GM19455 (cell line): ENCODE measurements around the gene TEX22.

Experiments used
- ATAC-seq: cut with Tn5 transposase; IDR thresholded peaks from one replicate; pipeline ENCODE4 v1.9.1; 2021; ENCODE audit not compliant: unreplicated experiment

TEX22 gene

GRCh38 chr14:105455086-105455640 is 56.8 kb downstream of the TEX22 start:
- ATAC-seq: no peak

GRCh38 chr14:105455766-105456660 is 57.7 kb downstream of the TEX22 start:
- no peak for ATAC-seq

- no peak for ATAC-seq
These were observed 58.6 kb downstream of the TEX22 start for GRCh38 chr14:105456736-105457617.

- no peak for ATAC-seq
These were observed 59.7 kb downstream of the TEX22 start for GRCh38 chr14:105458010-105458409.

DNA sequence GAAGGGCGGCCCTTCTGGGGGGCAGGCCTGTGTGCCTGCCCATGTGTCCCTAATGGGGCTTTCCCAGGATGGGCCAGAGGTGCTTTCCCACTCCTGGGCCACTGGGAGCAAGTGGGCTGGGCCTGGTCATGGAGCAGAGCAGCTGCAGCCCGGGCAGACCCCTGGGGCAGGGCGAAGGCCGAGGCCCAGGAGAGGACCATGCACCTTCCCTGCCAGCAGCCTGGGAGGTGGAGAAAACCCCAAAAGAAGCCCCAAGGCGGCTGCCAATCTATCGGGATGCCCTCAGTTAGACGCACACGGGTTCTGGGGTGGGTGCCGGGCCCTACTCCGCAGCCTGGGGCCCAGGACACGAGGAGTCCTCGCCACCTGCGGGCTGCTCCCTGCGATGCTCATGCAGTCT is 60.2 kb downstream of the TEX22 start:
- no peak for ATAC-seq

- ATAC-seq: no peak
These were observed 61.8 kb downstream of the TEX22 start for GRCh38 chr14:105460116-105460515.

DNA sequence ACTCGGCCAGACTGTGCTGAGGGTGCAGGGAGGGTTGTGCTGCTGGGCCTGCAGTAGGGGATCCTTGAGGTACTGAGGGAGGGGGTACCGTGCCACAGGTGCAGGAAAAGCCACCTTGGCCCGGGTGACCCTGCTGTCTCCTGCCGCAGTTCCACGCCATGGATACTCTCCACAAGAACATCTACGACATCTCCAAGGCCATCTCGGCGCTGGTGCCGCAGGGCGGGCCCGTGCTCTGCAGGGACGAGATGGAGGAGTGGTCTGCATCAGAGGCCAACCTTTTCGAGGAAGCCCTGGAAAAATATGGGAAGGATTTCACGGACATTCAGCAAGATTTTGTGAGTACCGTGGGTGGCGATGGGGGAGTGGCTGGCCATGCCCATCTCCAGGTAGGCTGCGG is 62.3 kb downstream of the TEX22 start:
- ATAC-seq: no peak

DNA sequence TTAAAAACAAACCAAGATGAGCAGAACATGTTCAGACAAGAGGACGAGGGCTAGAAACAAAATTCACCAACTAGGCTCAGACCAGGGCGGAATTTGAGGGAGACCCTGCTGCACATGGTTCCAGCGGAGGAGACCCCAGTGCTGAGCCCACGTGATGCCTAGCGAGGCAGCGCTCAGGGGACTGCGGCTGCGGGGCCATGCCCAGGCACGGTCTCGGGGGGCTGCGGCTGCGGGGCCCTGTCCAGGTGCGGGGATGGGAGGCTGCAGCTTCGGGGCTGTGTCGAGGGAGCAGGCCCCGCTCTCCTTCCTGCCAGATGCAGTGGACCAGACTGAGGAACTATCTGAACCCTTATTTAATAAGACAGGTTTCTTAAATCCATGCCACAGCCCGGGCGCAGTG is 63.6 kb downstream of the TEX22 start:
- no peak for ATAC-seq
